ENCODE measurements around the gene PLCB2.

- TF ChIP-seq, protein P1, sequence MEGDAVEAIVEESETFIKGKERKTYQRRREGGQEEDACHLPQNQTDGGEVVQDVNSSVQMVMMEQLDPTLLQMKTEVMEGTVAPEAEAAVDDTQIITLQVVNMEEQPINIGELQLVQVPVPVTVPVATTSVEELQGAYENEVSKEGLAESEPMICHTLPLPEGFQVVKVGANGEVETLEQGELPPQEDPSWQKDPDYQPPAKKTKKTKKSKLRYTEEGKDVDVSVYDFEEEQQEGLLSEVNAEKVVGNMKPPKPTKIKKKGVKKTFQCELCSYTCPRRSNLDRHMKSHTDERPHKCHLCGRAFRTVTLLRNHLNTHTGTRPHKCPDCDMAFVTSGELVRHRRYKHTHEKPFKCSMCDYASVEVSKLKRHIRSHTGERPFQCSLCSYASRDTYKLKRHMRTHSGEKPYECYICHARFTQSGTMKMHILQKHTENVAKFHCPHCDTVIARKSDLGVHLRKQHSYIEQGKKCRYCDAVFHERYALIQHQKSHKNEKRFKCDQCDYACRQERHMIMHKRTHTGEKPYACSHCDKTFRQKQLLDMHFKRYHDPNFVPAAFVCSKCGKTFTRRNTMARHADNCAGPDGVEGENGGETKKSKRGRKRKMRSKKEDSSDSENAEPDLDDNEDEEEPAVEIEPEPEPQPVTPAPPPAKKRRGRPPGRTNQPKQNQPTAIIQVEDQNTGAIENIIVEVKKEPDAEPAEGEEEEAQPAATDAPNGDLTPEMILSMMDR (IDR thresholded peaks at IDR 0.05): no peak
- TF ChIP-seq POLR2A (IDR thresholded peaks at IDR 0.05): no peak
These were observed 19.8 kb downstream of the PLCB2 start for GRCh38 chr15:40287968-40288367.

Measured in thyroid gland (tissue), 4 donors.